Activated CD4-positive, alpha-beta T cell treated with anti-CD3 and anti-CD28 coated beads, Interleukin-2, amount 50 U/mL, for 1 hour (primary cell): Measurements from ENCODE around the gene PGLYRP3.

ENCODE experiments used
- DNase-seq: peaks from one replicate; pipeline ENCODE4 v3.0.0-alpha.2; 2020

PGLYRP3 gene

DNA sequence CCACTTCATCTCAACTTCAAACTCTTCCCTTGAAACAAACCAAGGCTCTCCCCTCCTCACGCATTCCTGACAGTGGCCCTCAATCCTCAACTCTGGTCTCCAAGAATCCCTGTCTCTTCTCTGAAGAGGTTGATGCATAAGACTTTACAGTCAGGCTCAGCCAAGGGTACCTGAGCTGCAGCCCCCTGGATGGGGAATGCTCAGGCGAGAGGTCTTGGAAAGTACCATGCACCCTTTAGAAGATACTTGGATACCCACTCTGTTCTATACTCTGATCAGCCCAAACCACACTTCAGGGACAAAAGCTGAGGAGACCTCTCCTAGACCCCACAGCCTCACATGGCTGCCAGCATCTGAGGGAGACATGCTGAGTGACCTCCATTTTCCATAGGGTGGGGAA, 536 bp upstream of the PGLYRP3 start:
- DNase-seq = no peak

DNA sequence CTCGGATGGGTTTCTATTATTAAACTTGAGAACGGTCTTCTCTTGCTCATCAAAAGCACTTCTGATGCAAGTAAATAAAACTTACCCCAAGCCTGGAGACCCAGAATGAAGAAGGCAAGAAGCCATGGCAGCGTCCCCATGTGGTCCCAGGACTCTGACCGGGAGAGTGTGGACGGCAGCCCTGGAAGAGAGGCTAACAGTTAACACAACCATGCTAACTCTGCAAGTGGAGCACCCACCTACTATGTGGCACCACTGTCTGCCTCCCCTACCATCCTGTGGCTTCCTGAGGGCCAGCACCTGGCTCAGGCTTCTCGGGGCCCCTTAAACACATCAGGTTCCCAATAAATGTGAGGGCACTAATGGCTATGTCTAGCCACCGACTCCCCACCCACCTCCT, 2.2 kb downstream of the PGLYRP3 start:
- no peak for DNase-seq

DNA sequence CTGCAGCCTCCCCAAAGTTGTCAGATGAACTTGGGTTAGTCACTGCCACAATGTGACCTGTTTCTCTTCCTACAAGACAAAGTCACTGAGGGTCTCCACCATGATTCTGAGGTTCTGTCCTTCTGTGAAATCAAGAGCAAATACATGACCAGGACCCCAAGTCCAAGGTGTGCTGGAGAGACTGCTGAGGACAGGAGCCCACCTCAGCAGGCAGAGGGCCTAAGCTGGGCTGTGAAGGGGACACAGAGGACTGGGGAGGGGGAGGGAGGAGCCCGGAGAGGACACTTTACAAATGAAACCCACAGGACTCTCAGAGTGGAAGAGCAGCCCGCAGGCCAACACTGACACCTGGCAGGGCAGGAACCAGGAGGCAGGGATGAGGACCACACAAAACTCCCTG, 3.3 kb downstream of the PGLYRP3 start:
- DNase-seq = no peak

DNA sequence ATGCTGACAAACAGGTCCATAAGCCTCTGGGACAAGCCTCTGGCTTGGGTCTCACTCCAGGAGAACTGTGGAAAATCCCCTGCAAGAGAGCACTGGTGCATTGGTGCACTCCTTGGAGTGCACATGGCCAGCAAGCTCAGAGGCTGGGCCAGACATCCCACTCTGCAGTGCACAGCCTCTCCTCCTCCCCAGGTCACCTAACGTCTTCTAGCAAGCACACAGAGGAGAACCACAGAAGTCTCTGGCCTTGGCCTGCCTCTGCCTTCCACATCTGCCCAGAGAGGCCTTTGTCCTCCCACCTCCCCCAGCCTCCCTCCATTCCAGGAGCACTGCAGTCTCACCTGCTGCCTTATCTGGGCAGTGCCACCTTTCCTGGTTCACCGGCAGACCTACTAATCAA, 4.2 kb downstream of the PGLYRP3 start:
- no peak for DNase-seq

DNA sequence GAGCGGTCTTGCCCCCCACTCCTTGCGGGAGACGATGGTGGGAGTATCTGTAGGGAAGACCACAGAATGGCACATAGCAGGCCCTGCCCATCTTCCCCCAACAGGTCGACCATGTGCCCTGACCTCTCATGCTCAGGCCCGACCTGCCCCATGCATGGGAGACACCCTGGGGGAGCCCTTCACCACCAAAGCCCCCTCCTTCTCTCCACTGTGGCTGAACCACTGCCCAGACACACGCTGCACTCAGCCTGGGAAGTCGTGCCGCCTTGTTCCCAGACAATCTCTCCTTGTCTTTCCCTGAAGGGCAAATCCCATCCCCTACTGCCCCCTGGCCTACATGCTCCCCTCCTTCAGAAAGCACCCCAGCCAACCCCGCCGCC, 5.5 kb downstream of the PGLYRP3 start:
- DNase-seq = no peak

DNA sequence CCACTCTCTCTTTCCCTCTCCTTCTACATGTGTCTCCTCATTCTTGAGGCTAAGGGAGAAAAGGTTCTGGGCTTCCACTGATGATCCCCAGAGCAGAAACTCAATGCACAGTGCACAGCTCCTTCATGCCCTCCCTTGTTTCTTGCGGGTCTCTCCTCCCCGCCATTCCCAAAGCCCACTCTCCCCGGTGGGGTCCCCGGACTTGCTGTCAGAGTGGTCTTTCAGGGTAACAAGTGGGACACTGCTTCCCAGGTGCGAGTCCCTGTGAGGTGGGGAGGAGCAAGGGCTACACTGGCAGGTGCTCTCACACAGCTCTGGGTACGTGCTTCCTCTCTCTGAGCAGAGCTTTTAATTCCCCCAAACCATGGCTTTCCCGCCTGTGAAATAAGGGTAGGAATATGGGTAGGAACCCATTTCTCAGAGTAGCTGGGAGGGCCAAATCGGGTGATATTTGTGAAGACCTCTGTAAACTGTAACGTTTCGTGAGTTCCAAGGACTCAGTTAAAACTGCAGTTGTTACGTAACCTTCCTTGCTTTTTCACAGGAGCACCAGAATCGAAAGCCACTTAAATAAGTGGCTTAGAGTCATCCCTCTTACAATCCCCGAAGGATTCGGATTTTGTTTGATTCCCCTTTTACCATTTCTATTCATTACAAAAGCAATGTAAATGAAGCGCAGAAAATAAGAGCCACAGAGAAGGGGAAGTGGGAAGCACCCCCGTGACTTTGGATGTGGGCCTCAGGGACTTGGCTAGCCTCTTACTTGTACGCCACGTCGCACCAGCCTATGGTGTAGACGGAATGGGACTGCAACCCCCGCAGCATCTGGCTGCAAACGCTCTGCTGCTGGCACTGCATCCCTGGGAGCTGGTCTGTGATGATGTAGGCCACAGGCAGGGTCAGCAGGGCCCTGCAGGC, 6.2 kb downstream of the PGLYRP3 start:
- no peak for DNase-seq

DNA sequence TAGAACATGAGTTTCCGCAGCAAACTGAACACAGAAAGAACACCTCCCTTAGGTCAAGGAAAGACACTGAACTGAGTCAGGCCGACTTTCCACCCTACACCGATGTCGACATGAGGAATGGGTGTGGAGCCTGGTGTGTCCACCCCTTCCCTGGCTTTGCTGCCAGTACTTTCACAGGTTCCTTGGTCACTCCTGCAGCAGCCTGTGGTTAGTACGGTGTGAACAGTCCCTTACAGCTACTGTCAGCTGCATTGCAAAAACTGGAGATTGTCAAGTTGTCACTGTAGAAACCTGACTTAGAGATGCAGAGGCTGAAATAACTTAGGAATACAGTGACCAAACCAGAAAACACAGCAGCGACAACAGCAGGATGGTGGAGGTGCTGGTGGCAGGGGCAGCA, 7.1 kb downstream of the PGLYRP3 start:
- DNase-seq = no peak

DNA sequence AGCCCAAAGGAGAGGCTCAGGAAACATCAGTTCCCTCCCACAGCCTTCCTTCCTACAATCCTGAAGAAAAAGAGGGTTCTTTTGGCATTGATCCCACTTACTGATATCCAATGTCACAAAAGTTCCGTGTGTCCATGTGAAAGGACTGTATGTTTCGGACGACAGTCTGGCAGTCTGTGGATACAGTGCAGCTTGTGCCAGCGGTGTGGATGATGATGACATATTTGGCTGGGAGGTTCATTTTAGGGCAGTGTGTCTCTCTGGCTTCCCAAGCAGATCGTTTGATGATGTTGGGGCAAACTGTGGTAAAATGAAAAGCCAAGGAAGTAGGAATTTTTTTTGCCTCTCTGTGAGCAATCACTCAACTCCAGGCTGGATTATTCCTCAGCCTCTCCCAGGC, 10.4 kb downstream of the PGLYRP3 start:
- DNase-seq = no peak

DNA sequence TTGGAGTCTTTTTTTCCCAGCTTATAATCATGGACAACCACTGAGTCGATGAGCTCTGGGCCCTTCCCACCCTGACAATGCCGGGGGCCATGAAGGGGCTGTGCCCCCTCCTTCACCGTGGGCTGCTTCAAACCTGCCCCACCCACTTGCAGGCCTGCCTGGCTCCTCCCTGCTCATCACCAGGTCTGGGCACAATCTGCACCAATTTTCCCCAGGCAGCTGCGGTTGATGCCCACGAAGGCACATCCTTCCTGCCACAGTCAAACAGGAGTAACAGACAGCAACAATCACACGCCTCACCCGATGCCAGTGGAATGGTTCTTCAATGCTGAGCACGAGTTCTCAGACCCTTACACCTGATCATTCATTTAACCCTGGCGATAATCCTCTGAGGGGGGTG, 18.9 kb downstream of the PGLYRP3 start:
- peak; percentile 2 for DNase-seq

DNA sequence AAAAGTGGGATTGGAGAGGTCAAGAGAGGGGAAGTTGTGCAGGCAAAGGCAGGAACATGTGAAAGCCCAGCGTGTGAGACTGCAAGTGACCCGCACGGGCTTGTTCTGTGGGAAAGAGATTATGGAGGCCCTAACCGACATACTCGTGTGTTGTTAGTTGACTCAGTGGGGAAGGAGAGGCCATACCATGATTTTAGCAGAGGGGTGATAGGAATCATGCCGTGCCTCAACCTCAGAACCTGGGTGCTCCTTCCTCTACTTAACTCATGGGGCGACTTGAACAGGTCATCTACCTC, 19.3 kb downstream of the PGLYRP3 start:
- no peak for DNase-seq

DNA sequence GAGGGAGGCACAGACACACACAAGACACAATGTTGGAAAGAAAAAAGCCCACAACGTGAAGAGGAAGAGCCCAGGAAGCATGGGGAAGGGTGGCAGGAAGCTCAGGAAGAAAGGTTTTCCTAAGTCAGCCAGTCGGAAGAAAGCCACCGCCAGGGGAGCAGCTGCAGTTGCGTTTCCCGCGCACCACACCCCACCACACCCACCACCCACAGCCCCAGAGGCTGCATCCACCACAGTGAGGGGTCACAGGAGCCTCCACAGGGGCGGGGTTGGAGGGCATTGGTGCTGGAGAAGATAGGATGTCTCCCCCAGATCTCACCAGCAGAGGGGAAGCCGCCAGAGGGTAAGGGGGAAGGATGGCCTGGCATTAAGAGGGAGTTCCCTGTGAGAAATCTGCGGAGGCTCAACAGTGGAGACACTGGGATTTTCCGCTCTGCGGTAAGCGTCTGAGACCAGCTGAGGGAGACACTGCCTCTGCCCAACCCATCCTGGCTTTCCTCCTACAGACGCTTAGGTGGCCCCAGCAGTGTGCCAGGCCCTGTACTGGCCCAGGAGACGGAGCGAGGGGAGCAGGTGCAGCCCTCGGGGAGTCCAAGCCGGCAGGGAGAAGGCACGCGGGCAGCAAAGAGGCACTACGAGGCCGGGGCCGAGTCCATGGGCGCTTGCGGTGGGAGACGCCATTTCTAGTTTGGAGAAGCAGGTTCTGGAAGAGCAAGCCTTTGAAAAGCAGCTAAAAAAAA, 19.8 kb downstream of the PGLYRP3 start:
- DNase-seq = no peak

DNA sequence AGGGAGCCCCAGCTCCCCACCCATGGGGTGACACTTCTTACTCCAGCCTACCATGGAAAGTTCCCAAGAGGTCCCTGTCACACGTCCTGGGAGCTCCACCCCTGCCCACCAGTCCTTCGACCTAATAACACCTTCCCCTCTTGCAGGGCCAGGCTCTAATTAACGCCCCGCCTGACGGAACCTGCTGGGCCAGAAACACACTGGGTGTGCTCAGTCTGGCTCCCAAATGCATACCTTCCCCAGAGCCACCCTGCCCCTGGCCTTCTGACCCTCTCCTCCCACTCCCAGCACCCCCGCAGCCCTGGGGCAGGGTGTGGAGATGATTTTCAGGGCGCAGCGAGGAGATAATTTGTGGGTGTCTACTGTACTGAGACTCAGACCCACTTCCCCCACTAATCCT, 20.6 kb downstream of the PGLYRP3 start:
- no peak for DNase-seq

DNA sequence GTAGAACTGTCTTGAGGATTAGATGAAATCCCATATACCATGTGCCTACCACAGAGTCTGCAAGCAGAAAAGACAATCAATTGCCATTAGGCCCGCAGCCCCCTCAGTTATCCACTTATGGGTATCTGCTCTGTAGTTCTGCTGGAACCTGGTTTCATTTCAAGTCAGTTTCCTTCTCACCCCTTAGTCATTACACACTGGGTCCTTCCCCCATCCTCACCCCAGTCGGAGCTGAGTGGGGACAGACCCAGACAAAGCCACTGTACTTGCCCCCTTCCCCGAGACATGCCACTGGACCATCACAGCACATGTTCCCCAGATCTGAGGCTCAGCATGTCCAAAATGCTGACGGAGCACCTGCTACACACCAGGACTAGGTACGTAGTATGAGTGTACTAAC, 21.2 kb downstream of the PGLYRP3 start:
- DNase-seq = no peak

DNA sequence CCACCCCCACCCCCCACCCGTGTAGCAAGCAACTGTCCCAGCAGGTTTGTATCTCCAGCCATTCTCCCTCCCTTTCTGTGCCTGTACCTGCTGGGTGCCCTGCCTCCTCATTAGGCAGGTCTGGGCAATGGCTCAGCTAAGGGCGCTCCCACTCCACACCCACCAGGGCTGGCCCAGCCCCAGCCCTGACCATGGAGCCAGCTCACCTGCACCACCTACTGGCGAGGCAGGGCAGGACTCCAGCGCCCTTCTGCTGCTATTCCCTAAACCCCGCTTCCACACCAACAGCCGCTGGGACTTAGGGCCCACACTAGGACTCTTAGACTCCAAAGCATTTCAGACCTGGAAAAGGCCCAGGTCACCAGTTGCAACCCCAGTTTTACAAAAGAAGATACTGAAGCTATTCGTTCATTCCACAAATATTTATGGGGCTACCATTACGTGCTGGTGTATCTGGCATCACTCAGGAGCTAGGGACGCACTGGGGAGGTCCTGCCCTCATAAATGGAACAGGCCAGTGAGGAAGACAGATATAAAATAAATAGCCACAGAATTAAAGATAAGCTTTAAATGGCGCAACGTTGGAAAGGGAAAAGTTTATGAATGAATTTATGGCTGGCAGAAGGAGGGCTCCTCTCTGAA, 24.0 kb downstream of the PGLYRP3 start:
- DNase-seq = peak; percentile 7

DNA sequence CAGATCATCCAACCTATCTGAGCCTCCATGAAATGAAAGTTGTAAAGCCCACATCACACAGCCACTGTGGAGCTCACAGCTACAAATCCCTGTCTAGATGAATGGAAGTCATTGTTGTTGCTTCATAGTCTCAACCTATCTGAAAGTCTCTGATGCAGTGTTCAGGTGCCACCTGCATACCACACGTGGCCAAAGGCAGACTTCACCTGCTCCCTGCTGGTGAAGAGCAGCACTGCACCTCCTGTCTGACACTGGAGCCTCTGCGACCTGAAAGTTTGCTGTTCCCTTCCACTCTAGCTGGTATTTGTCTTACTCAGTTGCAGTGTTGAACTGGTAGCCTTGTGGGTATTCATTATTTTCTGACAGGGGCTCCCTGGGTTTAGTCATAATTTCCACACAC, 34.9 kb downstream of the PGLYRP3 start:
- peak; percentile 36 for DNase-seq

DNA sequence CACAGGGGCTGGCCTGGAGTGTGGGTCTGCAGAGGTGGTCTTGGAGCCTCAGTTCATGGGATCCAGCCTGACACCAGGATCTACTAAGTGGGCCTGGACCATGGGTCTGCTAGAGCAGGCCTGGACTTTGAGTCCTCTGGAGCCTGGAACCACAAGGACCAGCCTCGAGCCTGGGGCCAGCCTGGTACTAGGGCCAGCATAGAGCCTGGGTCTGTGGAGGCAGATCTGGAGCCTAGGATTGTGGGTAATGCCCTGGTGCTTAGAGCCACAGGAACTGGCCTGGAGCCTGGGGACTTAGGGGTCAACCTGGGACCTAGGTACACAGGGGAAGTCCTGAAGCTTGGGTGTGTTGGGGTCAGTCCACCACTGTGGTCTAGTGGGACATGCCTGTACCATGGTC, 40.6 kb downstream of the PGLYRP3 start:
- no peak for DNase-seq

DNA sequence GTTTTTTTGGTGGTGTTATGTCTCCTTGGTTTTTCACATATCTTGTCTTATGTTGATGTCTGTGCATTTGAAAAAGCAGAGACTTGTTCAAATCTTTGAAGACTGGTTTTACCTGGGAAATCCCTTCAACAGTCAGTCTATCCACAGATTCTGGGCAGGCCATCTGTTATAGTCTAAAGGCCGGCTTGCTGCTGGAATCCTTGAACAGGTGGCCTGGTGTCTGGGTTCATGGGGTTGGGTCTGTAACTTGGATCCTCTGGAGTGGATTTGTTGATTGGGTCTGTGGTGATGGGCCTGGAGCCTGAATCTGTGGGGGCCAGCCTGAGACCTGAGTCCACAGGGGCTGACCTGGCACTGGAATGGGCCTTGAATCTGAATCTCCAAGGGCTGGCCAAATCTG, 41.0 kb downstream of the PGLYRP3 start:
- DNase-seq = no peak

DNA sequence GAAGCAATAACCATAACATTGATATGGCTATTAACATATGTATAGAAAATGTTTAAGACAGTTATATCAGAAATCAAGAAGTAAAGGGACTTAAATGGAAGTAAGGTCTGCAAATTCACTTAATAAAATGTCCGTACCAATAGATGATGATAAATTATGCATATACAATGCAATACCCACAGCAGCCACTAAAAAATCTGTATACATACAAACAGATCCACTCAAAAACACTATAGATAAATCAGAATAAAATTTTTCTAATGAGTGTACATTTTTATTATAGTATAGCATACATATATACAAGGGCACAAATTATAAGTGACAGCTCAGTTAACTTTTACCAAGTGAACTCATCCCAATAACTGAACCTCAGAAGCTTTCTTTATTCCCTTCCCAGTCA, 47.3 kb downstream of the PGLYRP3 start:
- no peak for DNase-seq

DNA sequence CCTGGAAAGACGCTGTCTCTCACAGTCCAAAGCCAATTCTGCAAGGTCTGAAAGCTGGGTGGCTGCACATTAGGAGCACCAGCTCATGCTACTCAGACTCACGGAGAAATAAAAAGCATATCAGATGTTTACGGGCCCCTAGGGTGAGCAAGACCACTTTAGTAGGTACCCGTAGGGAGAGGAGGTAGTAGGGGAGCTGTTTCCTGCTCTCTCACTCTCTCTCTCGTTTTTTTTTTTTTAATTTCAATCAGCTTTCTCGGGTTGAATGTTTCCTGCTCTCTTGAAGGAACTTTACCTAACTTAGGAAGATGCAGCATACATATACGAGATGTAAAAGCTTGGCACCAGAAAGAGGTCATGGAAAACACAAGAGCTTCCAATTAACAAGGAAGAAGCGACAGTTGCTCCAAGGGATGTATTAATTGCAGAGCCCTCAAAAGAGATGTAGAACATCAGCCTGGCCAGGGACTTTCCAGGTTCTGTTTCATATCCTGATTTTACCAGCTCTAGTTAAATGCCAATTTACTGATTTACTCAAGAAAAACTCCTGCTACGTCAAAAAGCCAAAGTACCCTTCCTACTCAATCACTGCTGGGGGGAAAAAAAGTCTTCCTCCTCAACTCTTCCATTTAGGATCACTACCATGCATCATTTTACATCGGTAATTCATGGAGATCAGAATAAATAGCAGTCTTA, 50.1 kb downstream of the PGLYRP3 start:
- DNase-seq = no peak

DNA sequence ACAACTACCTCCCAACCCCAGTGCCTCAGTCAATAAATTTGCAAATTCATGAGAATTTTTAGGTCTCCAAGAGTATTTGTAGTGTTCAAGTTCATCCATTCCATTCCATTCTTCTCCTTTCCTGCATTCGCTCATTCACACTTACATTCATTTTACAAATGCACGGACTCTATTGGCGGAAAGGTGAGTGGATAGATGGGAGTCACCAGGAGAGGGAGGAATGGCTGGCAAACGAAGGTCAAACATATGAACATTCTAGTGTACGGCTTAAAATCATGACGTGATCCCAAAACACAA, 50.7 kb downstream of the PGLYRP3 start:
- DNase-seq = no peak

DNA sequence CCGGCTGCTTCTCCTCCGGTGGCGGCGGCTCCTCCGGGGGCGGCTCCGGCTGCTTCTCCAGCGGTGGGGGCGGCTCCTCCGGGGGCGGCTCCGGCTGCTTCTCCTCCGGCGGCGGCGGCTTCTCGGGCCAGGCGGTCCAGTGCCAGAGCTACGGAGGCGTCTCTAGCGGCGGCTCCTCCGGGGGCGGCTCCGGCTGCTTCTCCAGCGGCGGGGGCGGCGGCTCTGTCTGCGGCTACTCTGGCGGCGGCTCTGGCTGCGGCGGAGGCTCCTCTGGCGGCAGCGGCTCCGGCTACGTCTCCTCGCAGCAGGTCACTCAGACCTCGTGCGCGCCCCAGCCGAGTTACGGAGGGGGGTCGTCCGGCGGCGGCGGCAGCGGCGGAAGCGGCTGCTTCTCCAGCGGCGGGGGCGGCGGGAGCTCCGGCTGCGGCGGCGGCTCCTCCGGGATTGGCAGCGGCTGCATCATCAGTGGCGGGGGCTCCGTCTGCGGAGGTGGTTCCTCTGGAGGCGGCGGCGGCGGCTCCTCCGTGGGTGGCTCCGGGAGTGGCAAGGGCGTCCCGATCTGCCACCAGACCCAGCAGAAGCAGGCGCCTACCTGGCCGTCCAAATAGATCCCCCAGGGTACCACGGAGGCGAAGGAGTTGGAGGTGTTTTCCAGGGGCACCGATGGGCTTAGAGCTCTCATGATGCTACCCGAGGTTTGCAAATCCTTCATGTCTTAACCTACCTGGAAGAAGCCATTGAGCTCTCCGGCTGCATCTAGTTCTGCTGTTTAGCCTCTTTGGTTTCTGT, 51.3 kb downstream of the PGLYRP3 start:
- peak; percentile 22 for DNase-seq

DNA sequence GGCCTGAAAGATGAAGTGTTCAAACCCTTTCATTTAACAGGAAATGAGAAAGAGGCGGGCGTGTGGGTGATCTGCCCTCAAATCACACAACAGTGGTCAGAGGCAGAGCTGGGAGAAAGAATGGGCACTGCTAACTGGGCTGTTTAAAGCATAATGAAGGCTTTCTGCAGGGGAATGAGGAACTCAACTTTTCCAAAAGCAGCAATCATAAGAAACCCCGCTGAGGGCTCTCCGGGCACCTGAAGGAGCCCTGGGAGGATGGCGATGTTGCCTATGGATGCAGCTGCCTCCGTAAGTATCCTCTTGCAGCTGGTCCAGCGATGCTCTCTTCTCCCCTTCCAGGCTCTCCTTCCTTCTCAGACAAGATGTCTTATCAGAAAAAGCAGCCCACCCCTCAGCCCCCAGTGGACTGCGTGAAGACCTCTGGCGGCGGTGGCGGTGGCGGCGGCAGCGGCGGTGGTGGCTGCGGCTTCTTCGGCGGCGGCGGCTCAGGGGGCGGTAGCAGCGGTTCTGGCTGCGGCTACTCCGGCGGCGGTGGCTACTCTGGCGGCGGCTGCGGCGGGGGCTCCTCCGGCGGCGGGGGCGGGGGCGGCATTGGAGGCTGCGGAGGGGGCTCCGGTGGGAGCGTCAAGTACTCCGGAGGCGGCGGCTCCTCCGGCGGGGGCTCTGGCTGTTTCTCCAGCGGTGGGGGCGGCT, 52.0 kb downstream of the PGLYRP3 start:
- DNase-seq = no peak
